Measurements from ENCODE around the gene ENTPD2. TPM values are rescaled to one million over a fixed set of nuclear protein-coding genes. Genes with fewer than 3 reads are reported as not detected.

Gene ENTPD2
- total and polyA plus RNA-seq, 9 of the 15 experiments (the other 6 are each of a cell fraction or from before 2014, with no cell fraction given) = 0.04 to 0.60 (median 0.14) TPM; not detected in 4

DNA sequence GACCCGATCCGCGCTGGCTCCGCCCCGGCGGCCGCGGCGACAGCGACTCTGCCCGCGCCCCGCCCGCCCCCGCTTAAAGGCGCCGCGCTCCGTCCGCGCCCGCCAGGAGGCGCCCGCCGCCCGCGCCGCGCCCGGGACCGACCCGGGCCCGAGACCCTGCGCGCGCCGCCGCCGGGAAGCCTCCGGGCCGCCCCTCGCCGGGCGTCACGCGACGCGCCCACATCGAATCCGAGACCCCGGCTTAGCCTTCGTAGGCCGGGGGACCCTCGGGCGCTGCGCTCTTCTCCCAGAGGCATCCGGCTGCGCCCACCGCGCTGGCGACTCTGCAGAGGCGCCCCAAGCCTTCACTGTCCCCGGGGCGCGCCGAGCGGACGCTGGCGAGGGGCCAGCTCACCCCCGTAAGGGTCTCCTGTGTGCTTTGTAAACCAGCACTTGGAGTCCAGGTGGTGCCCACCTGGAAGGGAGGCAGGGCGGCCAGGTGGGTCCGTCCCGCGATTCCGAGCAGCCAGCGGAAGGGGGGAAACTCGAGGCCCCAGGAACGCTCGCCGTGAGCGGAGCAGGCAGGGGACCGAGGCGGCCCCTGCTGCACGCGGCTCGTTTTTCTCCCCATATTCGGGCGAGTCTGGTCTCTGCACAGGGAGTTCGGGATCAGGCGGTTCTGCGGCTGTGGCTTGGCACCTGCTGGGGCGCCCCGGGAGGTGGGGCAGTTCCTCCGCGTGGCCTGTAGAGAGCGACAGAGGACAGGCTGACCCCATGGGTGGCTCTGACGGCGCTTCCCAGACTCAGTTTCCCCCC lies 25.4 kb downstream of the ENTPD2 start (continued):
- TF ChIP-seq, protein P1, sequence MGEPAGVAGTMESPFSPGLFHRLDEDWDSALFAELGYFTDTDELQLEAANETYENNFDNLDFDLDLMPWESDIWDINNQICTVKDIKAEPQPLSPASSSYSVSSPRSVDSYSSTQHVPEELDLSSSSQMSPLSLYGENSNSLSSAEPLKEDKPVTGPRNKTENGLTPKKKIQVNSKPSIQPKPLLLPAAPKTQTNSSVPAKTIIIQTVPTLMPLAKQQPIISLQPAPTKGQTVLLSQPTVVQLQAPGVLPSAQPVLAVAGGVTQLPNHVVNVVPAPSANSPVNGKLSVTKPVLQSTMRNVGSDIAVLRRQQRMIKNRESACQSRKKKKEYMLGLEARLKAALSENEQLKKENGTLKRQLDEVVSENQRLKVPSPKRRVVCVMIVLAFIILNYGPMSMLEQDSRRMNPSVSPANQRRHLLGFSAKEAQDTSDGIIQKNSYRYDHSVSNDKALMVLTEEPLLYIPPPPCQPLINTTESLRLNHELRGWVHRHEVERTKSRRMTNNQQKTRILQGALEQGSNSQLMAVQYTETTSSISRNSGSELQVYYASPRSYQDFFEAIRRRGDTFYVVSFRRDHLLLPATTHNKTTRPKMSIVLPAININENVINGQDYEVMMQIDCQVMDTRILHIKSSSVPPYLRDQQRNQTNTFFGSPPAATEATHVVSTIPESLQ (CRISPR knock-in tag; IDR thresholded peaks at IDR 0.05) = no peak
- TF ChIP-seq XRCC3 (IDR thresholded peaks at IDR 0.05) (no peak), EP300 (IDR thresholded peaks at IDR 0.05; ENCODE audit: low read length) (no peak), TAF15 (IDR thresholded peaks at IDR 0.05; ENCODE audit: low read depth, low read length) (no peak), ZNF584 (CRISPR knock-in tag; IDR thresholded peaks at IDR 0.05; ENCODE audit: low read depth) (no peak), U2AF1 (optimal IDR thresholded peaks at IDR 0.05; ENCODE audit: low read depth, low read length) (no peak), ZFX (CRISPR knock-in tag; IDR thresholded peaks at IDR 0.05) (peak; percentile 62), SP1 (CRISPR knock-in tag; IDR thresholded peaks at IDR 0.05) (0 out of 2 replicates have a peak, but pooled peaks have one; percentile 16), ZNF830 (CRISPR knock-in tag; IDR thresholded peaks at IDR 0.05) (no peak), PRMT5 (CRISPR knock-in tag; IDR thresholded peaks at IDR 0.05) (no peak), MEF2A (IDR thresholded peaks at IDR 0.05; ENCODE audit: control insufficient read depth, low read depth, low read length) (no peak), HNRNPL (IDR thresholded peaks at IDR 0.05; ENCODE audit: low read depth, low read length) (peak; percentile 34; the same call in 1 of the 2 replicates), SRSF9 (IDR thresholded peaks at IDR 0.05; ENCODE audit: borderline replicate concordance, low read depth, low read length) (no peak), MEIS2 (IDR thresholded peaks at IDR 0.05; ENCODE audit: partially characterized antibody) (no peak), BCOR (IDR thresholded peaks at IDR 0.05) (no peak)
- TF ChIP-seq, protein P2, sequence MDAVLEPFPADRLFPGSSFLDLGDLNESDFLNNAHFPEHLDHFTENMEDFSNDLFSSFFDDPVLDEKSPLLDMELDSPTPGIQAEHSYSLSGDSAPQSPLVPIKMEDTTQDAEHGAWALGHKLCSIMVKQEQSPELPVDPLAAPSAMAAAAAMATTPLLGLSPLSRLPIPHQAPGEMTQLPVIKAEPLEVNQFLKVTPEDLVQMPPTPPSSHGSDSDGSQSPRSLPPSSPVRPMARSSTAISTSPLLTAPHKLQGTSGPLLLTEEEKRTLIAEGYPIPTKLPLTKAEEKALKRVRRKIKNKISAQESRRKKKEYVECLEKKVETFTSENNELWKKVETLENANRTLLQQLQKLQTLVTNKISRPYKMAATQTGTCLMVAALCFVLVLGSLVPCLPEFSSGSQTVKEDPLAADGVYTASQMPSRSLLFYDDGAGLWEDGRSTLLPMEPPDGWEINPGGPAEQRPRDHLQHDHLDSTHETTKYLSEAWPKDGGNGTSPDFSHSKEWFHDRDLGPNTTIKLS (IDR thresholded peaks at IDR 0.05; ENCODE audit: borderline replicate concordance, low read depth) = no peak
- TF ChIP-seq, protein P3, sequence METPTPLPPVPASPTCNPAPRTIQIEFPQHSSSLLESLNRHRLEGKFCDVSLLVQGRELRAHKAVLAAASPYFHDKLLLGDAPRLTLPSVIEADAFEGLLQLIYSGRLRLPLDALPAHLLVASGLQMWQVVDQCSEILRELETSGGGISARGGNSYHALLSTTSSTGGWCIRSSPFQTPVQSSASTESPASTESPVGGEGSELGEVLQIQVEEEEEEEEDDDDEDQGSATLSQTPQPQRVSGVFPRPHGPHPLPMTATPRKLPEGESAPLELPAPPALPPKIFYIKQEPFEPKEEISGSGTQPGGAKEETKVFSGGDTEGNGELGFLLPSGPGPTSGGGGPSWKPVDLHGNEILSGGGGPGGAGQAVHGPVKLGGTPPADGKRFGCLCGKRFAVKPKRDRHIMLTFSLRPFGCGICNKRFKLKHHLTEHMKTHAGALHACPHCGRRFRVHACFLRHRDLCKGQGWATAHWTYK (CRISPR knock-in tag; IDR thresholded peaks at IDR 0.05) = no peak
- TF ChIP-seq, protein P4, sequence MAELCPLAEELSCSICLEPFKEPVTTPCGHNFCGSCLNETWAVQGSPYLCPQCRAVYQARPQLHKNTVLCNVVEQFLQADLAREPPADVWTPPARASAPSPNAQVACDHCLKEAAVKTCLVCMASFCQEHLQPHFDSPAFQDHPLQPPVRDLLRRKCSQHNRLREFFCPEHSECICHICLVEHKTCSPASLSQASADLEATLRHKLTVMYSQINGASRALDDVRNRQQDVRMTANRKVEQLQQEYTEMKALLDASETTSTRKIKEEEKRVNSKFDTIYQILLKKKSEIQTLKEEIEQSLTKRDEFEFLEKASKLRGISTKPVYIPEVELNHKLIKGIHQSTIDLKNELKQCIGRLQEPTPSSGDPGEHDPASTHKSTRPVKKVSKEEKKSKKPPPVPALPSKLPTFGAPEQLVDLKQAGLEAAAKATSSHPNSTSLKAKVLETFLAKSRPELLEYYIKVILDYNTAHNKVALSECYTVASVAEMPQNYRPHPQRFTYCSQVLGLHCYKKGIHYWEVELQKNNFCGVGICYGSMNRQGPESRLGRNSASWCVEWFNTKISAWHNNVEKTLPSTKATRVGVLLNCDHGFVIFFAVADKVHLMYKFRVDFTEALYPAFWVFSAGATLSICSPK (IDR thresholded peaks at IDR 0.05; ENCODE audit: borderline replicate concordance) = no peak
- TF ChIP-seq, protein P5, sequence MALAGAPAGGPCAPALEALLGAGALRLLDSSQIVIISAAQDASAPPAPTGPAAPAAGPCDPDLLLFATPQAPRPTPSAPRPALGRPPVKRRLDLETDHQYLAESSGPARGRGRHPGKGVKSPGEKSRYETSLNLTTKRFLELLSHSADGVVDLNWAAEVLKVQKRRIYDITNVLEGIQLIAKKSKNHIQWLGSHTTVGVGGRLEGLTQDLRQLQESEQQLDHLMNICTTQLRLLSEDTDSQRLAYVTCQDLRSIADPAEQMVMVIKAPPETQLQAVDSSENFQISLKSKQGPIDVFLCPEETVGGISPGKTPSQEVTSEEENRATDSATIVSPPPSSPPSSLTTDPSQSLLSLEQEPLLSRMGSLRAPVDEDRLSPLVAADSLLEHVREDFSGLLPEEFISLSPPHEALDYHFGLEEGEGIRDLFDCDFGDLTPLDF (CRISPR knock-in tag; IDR thresholded peaks at IDR 0.05) = no peak

All from K562 (cell line).